SK-N-SH treated with all-trans-retinoic acid at 6 μM for 48 hours (cell line): ENCODE measurements around the gene NELFE.
"Not testable (repeated sequence)": the region's sequence is repeated elsewhere in the genome, so short reads cannot be mapped to it uniquely, and the experiment has no call there.

Source experiments
- ATAC-seq: fragments of 200-7000 bp; cut with Tn5 transposase; 3 replicates; pipeline ENCODE4 v1.9.1; 2020; ENCODE audit warnings: mild to moderate bottlenecking, moderate library complexity
- ARNTL ChIP-seq: fragments of 450-650 bp; formaldehyde crosslinking; IDR thresholded peaks from 2 replicates; pipeline ENCODE4 v1.5.0; 2020; ENCODE audit warnings: low read depth, mild to moderate bottlenecking, moderate library complexity, borderline replicate concordance
- BACH2 ChIP-seq: fragments of 250-450 bp; sonication (Bioruptor Pico); IDR thresholded peaks from 2 replicates; pipeline ENCODE4 v1.9.0; 2021; ENCODE audit warnings: mild to moderate bottlenecking, borderline replicate concordance
- CREB5 ChIP-seq: fragments of 250-450 bp; sonication (Bioruptor Pico); IDR thresholded peaks from 2 replicates; pipeline ENCODE4 v1.5.1; 2020; ENCODE audit warnings: low read depth, mild to moderate bottlenecking, moderate library complexity
- CSDC2 ChIP-seq: fragments of 250-450 bp; sonication (Bioruptor Pico); IDR thresholded peaks from 2 replicates; pipeline ENCODE4 v1.5.0; 2020; ENCODE audit warnings: mild to moderate bottlenecking, moderate library complexity
- CSRNP3 ChIP-seq: fragments of 250-450 bp; sonication (Bioruptor Pico); IDR thresholded peaks from 2 replicates; pipeline ENCODE4 v1.5.1; 2021; ENCODE audit warnings: mild to moderate bottlenecking, moderate library complexity
- ESRRG ChIP-seq: fragments of 250-450 bp; sonication (Bioruptor Pico); IDR thresholded peaks from 2 replicates; pipeline ENCODE4 v1.6.1; 2021; ENCODE audit warnings: mild to moderate bottlenecking
- GLIS3 ChIP-seq: fragments of 250-450 bp; sonication (Bioruptor Pico); IDR thresholded peaks from 2 replicates; pipeline ENCODE4 v1.5.0; 2020; ENCODE audit warnings: mild to moderate bottlenecking, moderate library complexity
- OSR1 ChIP-seq: fragments of 250-450 bp; sonication (Bioruptor Pico); IDR thresholded peaks from 2 replicates; pipeline ENCODE4 v1.8.0; 2022; ENCODE audit warnings: moderate library complexity, mild to moderate bottlenecking, inconsistent platforms
- POU6F1 ChIP-seq: fragments of 250-450 bp; sonication (Bioruptor Pico); IDR thresholded peaks from 2 replicates; pipeline ENCODE4 v1.8.0; 2021; ENCODE audit warnings: low read depth, mild to moderate bottlenecking, moderate library complexity, borderline replicate concordance
- PPARA ChIP-seq: fragments of 250-450 bp; sonication (Bioruptor Pico); IDR thresholded peaks from 2 replicates; pipeline ENCODE4 v1.5.0; 2020; ENCODE audit warnings: mild to moderate bottlenecking, borderline replicate concordance
- SNAI2 ChIP-seq: fragments of 250-450 bp; sonication (Bioruptor Pico); IDR thresholded peaks from 2 replicates; pipeline ENCODE4 v1.5.0; 2020; ENCODE audit warnings: mild to moderate bottlenecking, moderate library complexity
- TCF4 ChIP-seq: fragments of 250-450 bp; sonication (Bioruptor Pico); IDR thresholded peaks from 2 replicates; pipeline ENCODE4 v1.8.0; 2021; ENCODE audit warnings: mild to moderate bottlenecking, moderate library complexity, borderline replicate concordance
- TOX ChIP-seq: fragments of 250-450 bp; sonication (Bioruptor Pico); IDR thresholded peaks from 2 replicates; pipeline ENCODE4 v1.8.0; 2021; ENCODE audit warnings: mild to moderate bottlenecking, moderate library complexity, borderline replicate concordance
- ZFP3 ChIP-seq: fragments of 250-450 bp; sonication (Bioruptor Pico); IDR thresholded peaks from 2 replicates; pipeline ENCODE4 v1.5.0; 2020; ENCODE audit warnings: mild to moderate bottlenecking, moderate library complexity
- ZFP30 ChIP-seq: fragments of 450-650 bp; formaldehyde crosslinking; IDR thresholded peaks from 2 replicates; pipeline ENCODE4 v1.5.0; 2022; ENCODE audit warnings: mild to moderate bottlenecking, moderate library complexity
- ZNF70 ChIP-seq: fragments of 450-650 bp; formaldehyde crosslinking; IDR thresholded peaks from 2 replicates; pipeline ENCODE4 v1.5.0; 2020; ENCODE audit warnings: mild to moderate bottlenecking, moderate library complexity
- ZNF8 ChIP-seq: fragments of 450-650 bp; formaldehyde crosslinking; IDR thresholded peaks from 2 replicates; pipeline ENCODE4 v1.5.0; 2020; ENCODE audit warnings: mild to moderate bottlenecking, moderate library complexity

Gene NELFE

GRCh38 chr6:31979238-31979898 lies 20.6 kb upstream of the NELFE start:
- TF ChIP-seq SNAI2 (no peak), TOX (no peak)
- TF ChIP-seq, all 23 proteins: peak for 0
- no peak for ATAC-seq

- no peak for TF ChIP-seq BACH2
- no peak for TF ChIP-seq CSDC2 (CRISPR knock-in tag)
- no peak for TF ChIP-seq TOX
- TF ChIP-seq ZFP30: no peak
- TF ChIP-seq TCF4: no peak
- no peak for TF ChIP-seq GLIS3 (CRISPR knock-in tag)
- no peak for TF ChIP-seq OSR1
- TF ChIP-seq ARNTL: no peak
- TF ChIP-seq POU6F1 (CRISPR knock-in tag): no peak
- TF ChIP-seq CSRNP3 (CRISPR knock-in tag): no peak
- ATAC-seq: no peak
Measured at GRCh38 chr6:31978831-31979230, 20.1 kb upstream of the NELFE start.

- no peak for ATAC-seq
- TF ChIP-seq PPARA (CRISPR knock-in tag): no peak
- TF ChIP-seq ESRRG (CRISPR knock-in tag): no peak
- TF ChIP-seq TCF4: no peak
- no peak for TF ChIP-seq ZFP30
- TF ChIP-seq ZNF8 (CRISPR knock-in tag): no peak
- no peak for TF ChIP-seq POU6F1 (CRISPR knock-in tag)
- no peak for TF ChIP-seq GLIS3 (CRISPR knock-in tag)
- TF ChIP-seq ZNF70 (CRISPR knock-in tag): no peak
- TF ChIP-seq SNAI2: no peak
- no peak for TF ChIP-seq CSDC2 (CRISPR knock-in tag)
- TF ChIP-seq CREB5 (CRISPR knock-in tag): no peak
Measured at GRCh38 chr6:31977816-31978431, 19.2 kb upstream of the NELFE start.

GRCh38 chr6:31976065-31976464 lies 17.3 kb upstream of the NELFE start:
- not testable (repeated sequence) for ATAC-seq

- ATAC-seq: 0 out of 3 replicates have a peak, but pooled peaks have one; percentile 1
- TF ChIP-seq ZFP30: no peak
- TF ChIP-seq SNAI2: no peak
- TF ChIP-seq ZFP3 (CRISPR knock-in tag): 0 out of 2 replicates have a peak, but pooled peaks have one; percentile 13
- no peak for TF ChIP-seq CSRNP3 (CRISPR knock-in tag)
- TF ChIP-seq TOX: no peak
Measured at GRCh38 chr6:31972709-31973350, 14.1 kb upstream of the NELFE start.
